Midbrain (tissue), 1 donor: ENCODE data around the gene OR5AN1.
"Not testable (repeated sequence)": the region's sequence is repeated elsewhere in the genome, so short reads cannot be mapped to it uniquely, and the experiment has no call there.

Source experiments
- DNase-seq: peaks from one replicate; lab custom pipeline; 2025; lab: John Stamatoyannopoulos, UW

The OR5AN1 gene

GRCh38 chr11:59358595-59358994 lies at the start of gene OR5AN1:
OR5AN1 (plus strand) TSS chr11:59358895; CDS start chr11:59364459, 5,564 bp downstream.
- DNase-seq, result no peak

DNA sequence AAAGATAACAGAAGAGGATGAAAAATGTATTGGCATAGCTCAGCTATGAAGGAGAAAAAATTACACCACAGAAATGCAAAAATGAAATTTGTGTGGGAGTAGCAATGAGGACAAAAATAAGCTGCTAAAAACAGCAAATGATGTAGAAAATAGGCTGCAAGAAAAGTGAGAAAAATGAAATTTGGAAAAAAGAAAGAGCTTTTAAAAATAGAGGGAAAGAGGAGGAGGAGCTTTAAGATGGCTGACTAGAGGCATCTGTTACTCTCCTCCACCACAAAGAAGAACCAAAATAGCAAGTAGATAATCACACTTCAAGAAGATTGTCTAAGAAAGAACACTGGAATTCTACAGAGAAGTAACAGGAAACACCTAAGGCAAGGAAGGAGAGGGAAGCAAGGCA lies 23.7 kb upstream of the OR5AN1 start:
- DNase-seq, result no peak

- no peak for DNase-seq
Observed at GRCh38 chr11:59336176-59336575, 22.5 kb upstream of the OR5AN1 start.

DNA sequence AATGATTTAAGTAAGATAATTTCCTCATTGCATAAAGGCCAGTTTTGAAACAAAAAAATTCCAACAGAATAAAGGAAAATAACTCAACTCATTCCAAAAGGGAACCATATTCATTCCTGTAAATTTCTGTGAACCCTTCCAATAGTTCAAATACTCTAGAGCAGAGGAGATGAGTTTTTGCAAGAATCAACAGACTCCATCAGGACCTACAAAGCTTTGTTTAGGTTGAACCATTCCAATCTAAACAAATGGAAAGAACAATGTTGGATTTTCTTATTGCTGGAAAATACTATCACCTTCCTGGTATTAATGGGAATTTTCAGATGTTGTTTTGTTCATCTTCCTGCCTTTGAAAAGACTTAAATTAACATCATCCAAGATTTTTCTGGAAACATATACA lies 21.8 kb upstream of the OR5AN1 start:
- no peak for DNase-seq

GRCh38 chr11:59349657-59350056 lies 9.0 kb upstream of the OR5AN1 start:
- not testable (repeated sequence) for DNase-seq

- DNase-seq, result no peak
Observed at GRCh38 chr11:59355226-59355625, 3.5 kb upstream of the OR5AN1 start.

GRCh38 chr11:59356561-59356960 lies 2.1 kb upstream of the OR5AN1 start:
- no peak for DNase-seq

DNA sequence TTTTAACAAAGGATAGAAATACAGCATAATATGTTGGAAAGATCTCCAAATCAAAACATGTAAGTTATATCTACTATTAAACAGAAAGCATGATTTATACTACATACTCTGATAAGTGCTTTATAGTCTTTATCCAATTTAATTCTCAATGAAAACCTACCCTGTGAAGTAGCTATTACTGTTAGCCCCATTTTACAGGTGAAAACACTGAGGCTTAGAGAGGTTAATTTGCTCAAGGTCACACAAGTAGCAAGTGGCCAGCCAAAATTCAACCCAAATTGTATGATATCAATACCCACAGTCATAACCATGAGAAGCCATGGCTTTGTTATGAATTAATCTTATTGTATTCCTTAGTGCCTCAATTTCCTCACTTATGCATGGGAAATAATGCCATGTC lies 675 bp upstream of the OR5AN1 start:
- DNase-seq, result no peak

DNA sequence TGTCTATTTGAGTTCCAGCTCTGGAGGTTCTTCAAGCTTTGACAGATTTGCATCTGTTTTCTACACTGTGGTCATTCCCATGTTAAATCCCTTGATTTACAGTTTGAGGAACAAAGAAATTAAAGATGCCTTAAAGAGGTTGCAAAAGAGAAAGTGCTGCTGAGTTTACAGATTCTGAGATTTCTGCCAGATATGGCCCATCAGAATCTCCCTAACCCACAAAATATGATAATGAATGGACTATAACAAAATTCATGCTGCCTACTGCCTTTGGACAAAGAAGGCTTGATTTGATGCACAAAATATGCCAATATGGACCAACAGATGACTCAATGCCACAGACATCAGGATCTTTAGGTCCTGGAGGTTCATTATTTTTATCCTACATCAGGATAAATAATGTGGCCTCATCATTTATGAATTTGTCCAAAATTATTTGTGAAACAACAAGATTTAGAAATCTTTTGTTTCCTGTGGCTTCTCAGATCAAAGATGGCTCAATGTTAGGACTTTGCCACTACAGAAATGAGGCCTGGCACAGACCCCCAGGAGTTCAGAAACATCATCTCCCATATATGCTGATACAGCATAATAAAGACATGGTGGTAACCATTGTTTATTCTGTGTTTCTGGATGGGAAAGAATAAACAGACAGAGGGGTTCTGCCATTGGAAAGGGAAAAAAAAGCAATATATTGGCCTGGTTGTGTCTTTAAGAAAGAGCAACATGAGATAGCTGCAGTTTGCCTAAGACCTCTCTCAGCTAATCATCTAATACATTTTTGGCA lies 6.7 kb downstream of the OR5AN1 start:
- DNase-seq, result no peak

- no peak for DNase-seq
Observed at GRCh38 chr11:59368238-59369022, 9.7 kb downstream of the OR5AN1 start.

- DNase-seq, result not testable (repeated sequence)
Observed at GRCh38 chr11:59372324-59372723, 13.6 kb downstream of the OR5AN1 start.

- DNase-seq, result no peak
Observed at GRCh38 chr11:59380263-59381059, 21.8 kb downstream of the OR5AN1 start.

- no peak for DNase-seq
Observed at GRCh38 chr11:59394186-59394585, 35.5 kb downstream of the OR5AN1 start.

GRCh38 chr11:59400461-59401261 lies 42.0 kb downstream of the OR5AN1 start:
- no peak for DNase-seq

- no peak for DNase-seq
Observed at GRCh38 chr11:59401262-59401552, 42.5 kb downstream of the OR5AN1 start.

DNA sequence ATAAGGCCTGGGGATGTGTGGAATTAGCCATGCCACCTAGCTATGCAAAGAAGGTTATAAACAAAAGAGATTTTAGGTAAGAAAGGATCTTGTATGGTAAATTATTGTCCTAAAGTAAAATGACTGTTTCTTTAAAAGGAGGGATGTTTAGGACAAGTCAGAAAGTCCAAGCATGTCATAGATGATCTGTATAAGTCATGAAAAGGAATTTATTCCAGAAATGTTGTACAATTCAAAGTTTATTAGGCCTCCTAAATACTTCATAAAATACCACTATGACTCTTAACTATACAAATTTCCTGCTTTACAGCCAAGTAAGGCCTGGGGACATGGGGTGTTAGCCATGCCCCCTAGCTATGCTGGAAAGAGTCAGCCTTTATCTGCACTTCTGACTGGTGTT lies 44.9 kb downstream of the OR5AN1 start:
- no peak for DNase-seq

GRCh38 chr11:59413646-59414045 lies 55.0 kb downstream of the OR5AN1 start:
- no peak for DNase-seq

- DNase-seq, result no peak
Observed at GRCh38 chr11:59415111-59415510, 56.4 kb downstream of the OR5AN1 start.

- DNase-seq, result no peak
Observed at GRCh38 chr11:59416613-59417012, 57.9 kb downstream of the OR5AN1 start.

DNA sequence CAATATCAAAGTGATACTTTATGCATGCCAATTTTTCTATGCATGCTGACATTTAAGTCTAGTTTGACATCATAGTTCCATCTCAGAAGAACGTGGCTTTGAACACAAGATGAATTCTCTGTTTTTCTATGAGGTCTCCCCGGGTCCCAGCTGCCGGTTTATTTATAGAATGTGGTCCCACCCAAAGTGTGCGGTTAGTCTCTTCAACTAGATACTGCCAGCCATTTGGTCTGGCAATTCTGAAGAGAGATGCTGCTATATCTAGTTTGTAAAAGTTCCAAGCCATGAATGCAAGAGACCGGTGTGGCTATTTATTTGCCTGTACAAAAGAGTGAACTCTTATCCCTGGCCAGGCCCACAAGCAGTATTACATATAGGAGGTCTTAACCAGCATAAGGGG lies 58.3 kb downstream of the OR5AN1 start:
- DNase-seq, result no peak

GRCh38 chr11:59418156-59418555 lies 59.5 kb downstream of the OR5AN1 start:
- DNase-seq, result no peak
